GM18951 (cell line): Measurements from ENCODE around the gene PRSS56.

Experiments
- POLR2A ChIP-seq: IDR thresholded peaks from 4 replicates; pipeline ENCODE4 v1.6.1; 2011; ENCODE audit warnings: mild to moderate bottlenecking; ENCODE audit not compliant: insufficient read length, insufficient read depth; ENCODE audit errors: extremely low read depth
- in situ Hi-C: fragments of 300-500 bp; cut with MboI; formaldehyde crosslinking; loops from one replicate; pipeline ENCODE4 v1.12.0; 2022; ENCODE audit warnings: low sequenced_read_pairs, mixed read lengths, inconsistent platforms; ENCODE audit not compliant: unreplicated experiment

The PRSS56 gene

DNA sequence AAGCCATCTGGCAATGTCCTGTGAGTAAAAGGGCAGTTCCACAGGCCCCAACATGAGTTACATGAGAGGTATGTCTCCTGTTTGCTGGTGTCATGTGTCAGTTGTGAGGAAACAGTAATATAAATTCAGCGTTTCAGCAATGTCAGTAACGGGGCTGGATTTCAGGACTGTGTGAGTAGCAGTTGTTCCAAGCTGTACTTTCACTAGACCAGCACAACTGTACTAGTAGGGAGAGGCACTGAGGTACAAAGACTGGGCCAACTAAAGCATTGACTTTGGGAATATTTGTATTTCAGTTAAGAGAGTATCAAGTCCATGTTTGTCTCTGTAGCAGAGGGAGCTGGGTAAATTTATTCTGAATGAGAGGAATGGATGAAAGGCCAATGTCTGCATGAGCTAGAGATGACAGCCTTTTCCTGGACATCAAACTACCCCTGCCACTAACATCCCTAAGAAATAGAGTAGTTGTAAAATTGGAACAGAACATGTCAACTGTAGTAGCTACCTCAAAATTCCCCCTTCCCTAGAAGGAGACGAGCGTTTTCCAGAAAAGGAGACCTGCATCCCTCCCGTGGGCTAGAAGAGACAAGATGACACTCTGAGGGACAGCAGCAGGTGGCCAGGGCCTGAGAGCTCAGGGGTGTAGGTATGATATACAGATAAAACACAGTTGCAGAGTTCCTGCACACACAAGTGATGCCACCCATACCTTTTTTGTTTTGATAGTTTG is 54.7 kb downstream of the PRSS56 start:
- no peak for TF ChIP-seq POLR2A
- in situ Hi-C loops: no loop called here
